HepG2 (cell line): ENCODE measurements around the gene FGD4. TPM values are rescaled to one million over a fixed set of nuclear protein-coding genes. Genes with fewer than 3 reads are reported as not detected.
A peak's percentile ranks its signal among the peaks of the same experiment; 100 is the strongest.

Experiments used
- CREB1 ChIP-seq, 2 experiments: fragments of 450-650 bp in 1 of 2; IDR thresholded peaks; 2 replicates each; pipeline ENCODE4 v1.6.1; 2016 to 2017; ENCODE audit warnings: control low read depth in 1 of 2, mild to moderate bottlenecking in 1 of 2, missing compliant biosample characterization in 1 of 2, missing genetic modification characterization in 1 of 2
- CREM ChIP-seq, 2 experiments: sonication (generic) in 1 of 2; formaldehyde crosslinking in 1 of 2; IDR thresholded peaks; 2 replicates each; pipeline versions ENCODE4 v1.4.0 to v1.6.1; 2016 to 2020; ENCODE audit warnings: antibody characterized with exemption in 1 of 2, mild to moderate bottlenecking in 1 of 2, missing genetic modification reagents in 1 of 2
- FOXO1 ChIP-seq: sonication (generic); formaldehyde crosslinking; IDR thresholded peaks from 2 replicates; pipeline ENCODE4 v1.4.0; 2020; ENCODE audit warnings: missing genetic modification reagents
- HDAC1 ChIP-seq: sonication (generic); formaldehyde crosslinking; IDR thresholded peaks from 2 replicates; pipeline ENCODE4 v1.5.1; 2020; ENCODE audit warnings: mild to moderate bottlenecking, missing genetic modification reagents
- HNF4A ChIP-seq: sonication (generic); formaldehyde crosslinking; IDR thresholded peaks from 2 replicates; pipeline ENCODE4 v1.4.0; 2020; ENCODE audit warnings: missing genetic modification reagents
- IKZF5 ChIP-seq: IDR thresholded peaks from 2 replicates; pipeline ENCODE4 v1.6.1; 2018; ENCODE audit warnings: missing genetic modification reagents, mild to moderate bottlenecking, missing compliant biosample characterization
- ISL2 ChIP-seq: sonication (generic); formaldehyde crosslinking; IDR thresholded peaks from 2 replicates; pipeline ENCODE4 v1.5.0; 2020; ENCODE audit warnings: missing genetic modification reagents
- JUN ChIP-seq: sonication (generic); formaldehyde crosslinking; IDR thresholded peaks from 2 replicates; pipeline ENCODE4 v1.4.0; 2020; ENCODE audit warnings: mild to moderate bottlenecking, missing genetic modification reagents
- KDM2A ChIP-seq: sonication (generic); formaldehyde crosslinking; IDR thresholded peaks from 2 replicates; pipeline ENCODE4 v1.4.0; 2020; ENCODE audit warnings: low read depth, missing genetic modification reagents, borderline replicate concordance
- KLF16 ChIP-seq, 2 experiments: sonication (generic) in 1 of 2; formaldehyde crosslinking in 1 of 2; IDR thresholded peaks; 2 replicates each; pipeline versions ENCODE4 v1.6.1 to v1.8.0; 2016 to 2023; ENCODE audit warnings: missing genetic modification reagents in 2 of 2, missing compliant biosample characterization in 1 of 2
- KLF6 ChIP-seq: IDR thresholded peaks from 2 replicates; pipeline ENCODE4 v1.8.0; 2016; ENCODE audit warnings: missing biosample characterization, missing genetic modification reagents
- KLF9 ChIP-seq: IDR thresholded peaks from 2 replicates; pipeline ENCODE4 v1.6.1; 2016; ENCODE audit warnings: low read depth
- MIXL1 ChIP-seq: IDR thresholded peaks from 2 replicates; pipeline ENCODE4 v1.6.1; 2016
- NONO ChIP-seq, 2 experiments: fragments of 450-650 bp in 1 of 2; sonication (generic) in 1 of 2; formaldehyde crosslinking in 1 of 2; IDR thresholded peaks in 1 of 2; conservative IDR thresholded peaks in 1 of 2; 2 replicates each; pipeline versions ENCODE4 v1.6.1 to v1.8.0; 2017 to 2022; ENCODE audit warnings: mild to moderate bottlenecking in 1 of 2, missing genetic modification reagents in 1 of 2, moderate library complexity in 1 of 2
- PITX1 ChIP-seq: sonication (generic); formaldehyde crosslinking; IDR thresholded peaks from 2 replicates; pipeline ENCODE4 v1.5.1; 2020; ENCODE audit warnings: mild to moderate bottlenecking, missing genetic modification reagents
- SP140L ChIP-seq: sonication (generic); formaldehyde crosslinking; IDR thresholded peaks from 2 replicates; pipeline ENCODE4 v1.4.0; 2020; ENCODE audit warnings: missing genetic modification reagents, borderline replicate concordance
- SSRP1 ChIP-seq: IDR thresholded peaks from 2 replicates; pipeline ENCODE4 v1.6.1; 2016; ENCODE audit warnings: control low read depth
- TERF1 ChIP-seq: sonication (generic); formaldehyde crosslinking; IDR thresholded peaks from 2 replicates; pipeline ENCODE4 v1.8.0; 2022; ENCODE audit warnings: mild to moderate bottlenecking, missing genetic modification reagents, moderate library complexity
- TFDP2 ChIP-seq: sonication (generic); formaldehyde crosslinking; IDR thresholded peaks from 2 replicates; pipeline ENCODE4 v1.4.0; 2020; ENCODE audit warnings: missing genetic modification reagents
- YEATS2 ChIP-seq: sonication (generic); formaldehyde crosslinking; IDR thresholded peaks from 2 replicates; pipeline ENCODE4 v1.4.0; 2020; ENCODE audit warnings: missing genetic modification reagents, borderline replicate concordance
- ZNF101 ChIP-seq: sonication (generic); formaldehyde crosslinking; IDR thresholded peaks from 2 replicates; pipeline ENCODE4 v1.4.0; 2020; ENCODE audit warnings: mild to moderate bottlenecking, low read depth, missing genetic modification reagents, borderline replicate concordance
- ZNF205 ChIP-seq: IDR thresholded peaks from 2 replicates; pipeline ENCODE4 v1.6.1; 2018; ENCODE audit warnings: missing biosample characterization, missing genetic modification reagents
- ZNF430 ChIP-seq: sonication (generic); formaldehyde crosslinking; IDR thresholded peaks from 2 replicates; pipeline ENCODE4 v1.9.0; 2021; ENCODE audit warnings: mild to moderate bottlenecking, missing genetic modification reagents
- ZNF580 ChIP-seq: IDR thresholded peaks from 2 replicates; pipeline ENCODE4 v1.6.1; 2016; ENCODE audit warnings: low read depth, borderline replicate concordance
- ZNF605 ChIP-seq: sonication (generic); formaldehyde crosslinking; IDR thresholded peaks from 2 replicates; pipeline ENCODE4 v1.8.0; 2022; ENCODE audit warnings: mild to moderate bottlenecking, missing genetic modification reagents
- ZNF776 ChIP-seq: sonication (generic); formaldehyde crosslinking; IDR thresholded peaks from 2 replicates; pipeline ENCODE4 v1.4.0; 2020; ENCODE audit warnings: mild to moderate bottlenecking, missing genetic modification reagents
- ZSCAN21 ChIP-seq: sonication (generic); formaldehyde crosslinking; IDR thresholded peaks from 2 replicates; pipeline ENCODE4 v1.8.0; 2022; ENCODE audit warnings: mild to moderate bottlenecking, missing genetic modification reagents, moderate library complexity, borderline replicate concordance
- polyA plus RNA-seq, 8 experiments: library from polyadenylated mRNA; depleted of rRNA in 3 of 8; stranded (reverse) in 7 of 8; unstranded in 1 of 8; fragments of >200 nt; fragmentation: Illumina TruSeq in 4 of 8; extraction: Trizol in 4 of 8; gene quantifications; 2 replicates each; pipeline versions ENCODE4 v1.2.1 to v1.2.3, GENCODE V29; 2011 to 2016; ENCODE audit warnings: low read depth in 4 of 8, missing spikeins in 1 of 8, mixed read lengths in 1 of 8; ENCODE audit not compliant: insufficient read depth in 1 of 8
- total RNA-seq, 5 experiments: library from RNA; depleted of rRNA; stranded (reverse); fragments of >200 nt; fragmentation: Illumina TruSeq; extraction: Trizol; gene quantifications; 2 replicates each; pipeline ENCODE4 v1.2.3, GENCODE V29; 2016; ENCODE audit warnings: low read depth in 1 of 5

FGD4 gene
- total and polyA plus RNA-seq, 2 of the 13 experiments (the other 11 are each of a cell fraction or from before 2014, with no cell fraction given) = 4.6 to 6.6 TPM

GRCh38 chr12:32533971-32534590 is 134.7 kb downstream of the FGD4 start (continued):
- peak; percentile 28; the same call in 1 of the 2 replicates for TF ChIP-seq IKZF5 (CRISPR knock-in tag)
- TF ChIP-seq KDM2A = peak; percentile 40; the same call in 1 of the 2 replicates
- 0 out of 2 replicates have a peak, but pooled peaks have one; percentile 53 for TF ChIP-seq ZNF430 (CRISPR knock-in tag)
- TF ChIP-seq KLF16 (CRISPR knock-in tag; IDR thresholded peaks at IDR 0.05) = peak in 1 of 2 experiments; percentile 76; a peak in 1 of 4 replicates
- TF ChIP-seq MIXL1 (CRISPR knock-in tag) = peak; percentile 82
- TF ChIP-seq NONO (IDR thresholded peaks at IDR 0.05) = no peak
- peak; percentile 47; the same call in 1 of the 2 replicates for TF ChIP-seq NONO (CRISPR knock-in tag; conservative IDR thresholded peaks at IDR 0.05)
- TF ChIP-seq TFDP2 (CRISPR knock-in tag) = no peak
- TF ChIP-seq FOXO1 (CRISPR knock-in tag) = peak; percentile 80; the same call in 1 of the 2 replicates
- TF ChIP-seq HDAC1 (CRISPR knock-in tag) = peak; percentile 66
- TF ChIP-seq SSRP1 (CRISPR knock-in tag) = peak; percentile 52; the same call in 1 of the 2 replicates
- peak; percentile 74; the same call in 1 of the 2 replicates for TF ChIP-seq ZNF205 (CRISPR knock-in tag)
- TF ChIP-seq HNF4A (CRISPR knock-in tag) = peak; percentile 81
- 0 out of 2 replicates have a peak, but pooled peaks have one; percentile 11 for TF ChIP-seq PITX1 (CRISPR knock-in tag)
- TF ChIP-seq ZNF776 (CRISPR knock-in tag) = no peak
- TF ChIP-seq KLF9 (CRISPR knock-in tag) = 0 out of 2 replicates have a peak, but pooled peaks have one; percentile 52
- no peak for TF ChIP-seq ZNF101
- peak; percentile 69; the same call in 1 of the 2 replicates for TF ChIP-seq ZNF605
- TF ChIP-seq CREB1 (IDR thresholded peaks at IDR 0.05) = no peak
- peak; percentile 45; the same call in 1 of the 2 replicates for TF ChIP-seq CREB1 (CRISPR knock-in tag; IDR thresholded peaks at IDR 0.05)
- TF ChIP-seq TERF1 = no peak
- 0 out of 2 replicates have a peak, but pooled peaks have one; percentile 86 for TF ChIP-seq SP140L
- peak; percentile 73; the same call in 1 of the 2 replicates for TF ChIP-seq JUN
- TF ChIP-seq KLF6 (CRISPR knock-in tag) = peak; percentile 43; the same call in 1 of the 2 replicates
- TF ChIP-seq CREM (IDR thresholded peaks at IDR 0.05) = peak; percentile 45; the same call in 1 of the 2 replicates
- TF ChIP-seq CREM (CRISPR knock-in tag; IDR thresholded peaks at IDR 0.05) = no peak
- TF ChIP-seq YEATS2 (CRISPR knock-in tag) = no peak
- TF ChIP-seq ZNF580 (CRISPR knock-in tag) = 0 out of 2 replicates have a peak, but pooled peaks have one; percentile 37
- 0 out of 2 replicates have a peak, but pooled peaks have one; percentile 31 for TF ChIP-seq ZSCAN21
- peak; percentile 62 for TF ChIP-seq ISL2 (CRISPR knock-in tag)
